Measurements from ENCODE around the gene SLC26A11.

Gene SLC26A11

DNA sequence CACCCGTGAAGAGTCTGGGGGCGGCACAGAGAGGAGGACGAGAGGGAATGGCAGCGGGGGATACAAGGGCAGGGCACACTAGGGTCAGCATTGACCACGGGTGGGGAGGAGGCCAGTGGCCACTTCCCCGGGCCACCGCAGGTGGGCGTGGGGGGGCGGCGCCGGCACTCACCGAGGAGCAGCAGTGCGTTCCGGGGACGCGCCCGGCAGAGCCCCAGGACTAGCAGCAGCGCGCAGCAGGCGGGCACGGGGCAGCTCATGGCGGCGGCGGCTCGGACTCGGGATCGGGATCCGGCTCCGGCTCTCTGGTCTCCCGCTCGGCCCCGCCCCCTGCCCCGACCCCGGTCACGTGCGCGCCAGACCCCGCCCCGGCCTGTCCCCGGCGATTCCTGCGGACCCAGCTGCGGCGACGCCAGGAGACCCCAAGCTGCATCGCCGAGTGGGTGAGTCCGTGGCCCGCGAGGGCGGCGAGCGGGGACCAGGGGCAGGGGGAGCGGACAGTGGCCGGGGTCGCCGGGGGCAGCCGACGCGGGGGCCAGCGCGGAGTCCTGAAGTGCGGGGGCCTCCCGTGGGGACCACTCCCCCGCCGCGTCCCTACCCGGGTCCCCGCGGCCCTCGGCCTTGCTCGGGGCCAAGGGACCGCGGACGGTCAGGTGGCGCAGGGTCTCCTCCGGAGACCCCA is at the start of gene SLC26A11, which contains the start of gene SGSH:
Gene SLC26A11 (plus strand): TSS at position 374 of the 682 bp plus-strand sequence. CDS start 1,134 bp downstream, outside the sequence.
Gene SGSH (minus strand): TSS at position 280 of the 682 bp plus-strand sequence. CDS start 20 bp downstream, at position 260.
- peak; percentile 74 to 83 for DNase-seq

- no peak for DNase-seq
Measured at GRCh38 chr17:80171681-80172080, 48.5 kb upstream of the SLC26A11 start.

DNA sequence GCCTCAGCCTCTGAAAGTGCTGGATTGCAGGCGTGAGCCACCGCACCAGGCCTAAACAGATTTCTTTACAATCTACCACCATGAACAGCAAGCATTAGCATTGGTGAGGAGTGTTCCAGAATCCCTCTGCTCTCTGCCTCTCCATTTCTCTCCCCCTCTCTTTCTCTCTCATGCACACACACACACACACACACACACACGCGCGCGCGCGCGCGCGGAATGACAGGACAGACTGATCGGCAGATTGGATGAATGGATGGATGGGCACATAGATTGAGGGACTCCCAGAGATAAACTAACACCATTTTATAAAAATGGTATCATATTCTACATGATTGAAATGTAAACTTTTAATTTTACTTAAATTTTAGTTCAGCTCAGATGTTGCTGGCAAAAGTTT is 47.1 kb upstream of the SLC26A11 start:
- DNase-seq, result no peak

GRCh38 chr17:80173916-80174315 is 46.3 kb upstream of the SLC26A11 start:
- DNase-seq, result no peak

GRCh38 chr17:80176757-80177156 is 43.5 kb upstream of the SLC26A11 start:
- no peak for DNase-seq

DNA sequence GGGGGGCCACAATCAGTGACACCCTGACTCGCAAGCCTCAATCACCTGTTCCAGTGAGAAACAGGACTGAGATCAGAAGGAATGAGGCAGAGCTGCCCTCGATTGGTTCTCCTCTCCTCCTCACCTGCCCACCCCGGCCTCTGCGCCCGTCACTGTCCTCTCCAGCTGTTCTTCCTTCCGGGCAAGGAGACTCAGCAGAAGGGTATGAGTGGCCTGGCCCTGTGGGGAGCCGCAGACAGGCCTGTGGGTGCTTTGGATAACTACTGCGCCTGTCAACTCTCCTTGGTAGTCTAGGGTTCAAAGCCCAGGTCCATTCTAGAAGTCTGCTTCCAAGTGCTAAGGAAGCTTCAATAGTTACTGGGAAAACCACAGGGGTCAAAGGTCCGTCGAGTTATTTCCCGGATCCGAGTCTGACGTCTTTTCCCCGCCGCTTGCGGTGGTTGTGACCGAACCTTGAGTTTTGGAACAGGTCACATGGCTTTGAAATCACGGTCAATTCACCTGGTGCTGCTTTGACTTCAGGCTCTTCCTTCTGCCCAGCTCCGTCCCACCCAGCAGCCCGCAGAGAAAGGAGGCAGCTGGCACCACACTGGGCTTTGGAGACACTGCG is 42.1 kb upstream of the SLC26A11 start:
- no peak for DNase-seq

DNA sequence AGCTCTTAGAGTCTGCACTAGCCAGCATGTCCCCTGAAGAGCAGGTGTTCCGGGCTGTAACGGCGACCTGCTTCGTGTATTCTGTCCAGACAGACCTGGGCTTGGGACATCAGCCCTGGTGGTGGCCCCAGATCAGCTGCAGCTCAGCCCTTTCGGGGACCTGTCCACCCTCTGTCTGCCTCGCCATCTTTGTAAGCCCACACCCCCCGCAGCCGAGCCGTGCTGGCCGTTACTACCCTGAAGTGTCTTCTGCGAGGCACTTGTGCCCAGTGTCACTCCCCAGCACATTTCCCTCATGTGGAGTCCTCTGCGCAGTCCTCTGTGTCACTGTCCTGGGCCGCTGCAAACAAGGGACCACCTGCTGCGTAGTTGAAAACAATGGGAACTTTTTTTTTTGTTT is 40.0 kb upstream of the SLC26A11 start:
- DNase-seq, result no peak

DNA sequence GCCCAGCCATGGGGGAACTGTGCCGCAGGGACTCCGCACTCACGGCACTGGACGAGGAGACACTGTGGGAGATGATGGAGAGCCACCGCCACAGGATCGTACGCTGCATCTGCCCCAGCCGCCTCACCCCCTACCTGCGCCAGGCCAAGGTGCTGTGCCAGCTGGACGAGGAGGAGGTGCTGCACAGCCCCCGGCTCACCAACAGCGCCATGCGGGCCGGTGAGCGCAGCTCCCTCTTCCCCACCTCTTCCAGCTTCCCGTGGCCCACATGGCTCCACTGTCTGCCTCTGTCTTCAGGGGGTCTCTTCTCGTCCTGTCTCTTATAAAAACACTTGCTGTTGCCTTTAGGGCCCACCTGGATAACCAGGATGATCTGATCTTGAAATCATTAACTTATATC is 38.8 kb upstream of the SLC26A11 start:
- DNase-seq, result no peak

DNA sequence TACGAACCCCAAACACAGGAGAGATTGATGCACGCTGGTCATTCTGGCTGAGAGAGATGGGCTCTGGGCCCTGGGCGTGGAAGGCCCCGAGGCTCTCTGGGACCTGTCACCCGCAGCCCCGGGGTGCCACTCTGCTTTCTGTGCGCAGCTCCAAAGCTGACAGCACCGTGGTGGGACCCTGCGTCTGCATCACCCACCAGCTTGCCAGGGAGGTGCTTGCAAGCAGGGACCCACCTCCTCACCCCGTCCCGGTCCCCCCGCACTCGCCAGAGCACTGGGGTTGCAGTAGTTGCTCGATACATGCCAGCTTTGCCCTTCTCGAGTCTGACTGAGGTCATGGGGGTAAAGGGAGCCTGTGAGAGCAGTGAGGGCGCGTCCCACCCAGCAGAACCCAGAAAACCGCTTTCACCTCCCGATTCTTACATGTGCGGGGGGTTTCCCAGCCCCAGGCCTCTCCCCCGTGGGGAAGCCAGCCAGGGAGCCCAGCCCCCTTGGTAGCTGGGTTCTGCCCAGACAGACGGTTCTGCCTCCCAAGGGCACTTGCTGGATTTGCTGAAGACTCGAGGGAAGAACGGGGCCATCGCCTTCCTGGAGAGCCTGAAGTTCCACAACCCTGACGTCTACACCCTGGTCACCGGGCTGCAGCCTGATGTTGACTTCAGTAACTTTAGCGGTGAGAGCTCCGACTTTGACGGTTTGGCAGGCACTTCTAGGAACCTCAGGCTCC is 37.9 kb upstream of the SLC26A11 start:
- no peak for DNase-seq

DNA sequence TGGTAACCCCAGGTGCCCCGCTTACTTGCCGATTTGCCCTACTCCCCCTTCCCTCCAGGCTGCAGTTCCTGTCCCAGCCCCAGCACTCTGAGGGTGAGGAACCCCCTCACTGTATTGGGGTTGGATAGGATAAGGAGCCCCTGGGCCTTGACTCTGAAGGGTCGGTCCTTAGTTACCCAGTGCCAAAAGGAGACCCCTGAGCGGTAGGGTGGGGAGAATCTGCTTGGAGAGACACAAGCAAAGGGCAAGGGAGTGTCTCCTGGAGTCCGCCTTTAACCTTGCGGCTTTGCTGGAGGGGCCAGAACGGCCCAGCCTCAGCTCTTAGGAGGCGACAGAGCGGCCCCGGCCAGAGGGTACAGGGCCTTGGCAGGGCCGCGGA is 37.4 kb upstream of the SLC26A11 start:
- no peak for DNase-seq

DNA sequence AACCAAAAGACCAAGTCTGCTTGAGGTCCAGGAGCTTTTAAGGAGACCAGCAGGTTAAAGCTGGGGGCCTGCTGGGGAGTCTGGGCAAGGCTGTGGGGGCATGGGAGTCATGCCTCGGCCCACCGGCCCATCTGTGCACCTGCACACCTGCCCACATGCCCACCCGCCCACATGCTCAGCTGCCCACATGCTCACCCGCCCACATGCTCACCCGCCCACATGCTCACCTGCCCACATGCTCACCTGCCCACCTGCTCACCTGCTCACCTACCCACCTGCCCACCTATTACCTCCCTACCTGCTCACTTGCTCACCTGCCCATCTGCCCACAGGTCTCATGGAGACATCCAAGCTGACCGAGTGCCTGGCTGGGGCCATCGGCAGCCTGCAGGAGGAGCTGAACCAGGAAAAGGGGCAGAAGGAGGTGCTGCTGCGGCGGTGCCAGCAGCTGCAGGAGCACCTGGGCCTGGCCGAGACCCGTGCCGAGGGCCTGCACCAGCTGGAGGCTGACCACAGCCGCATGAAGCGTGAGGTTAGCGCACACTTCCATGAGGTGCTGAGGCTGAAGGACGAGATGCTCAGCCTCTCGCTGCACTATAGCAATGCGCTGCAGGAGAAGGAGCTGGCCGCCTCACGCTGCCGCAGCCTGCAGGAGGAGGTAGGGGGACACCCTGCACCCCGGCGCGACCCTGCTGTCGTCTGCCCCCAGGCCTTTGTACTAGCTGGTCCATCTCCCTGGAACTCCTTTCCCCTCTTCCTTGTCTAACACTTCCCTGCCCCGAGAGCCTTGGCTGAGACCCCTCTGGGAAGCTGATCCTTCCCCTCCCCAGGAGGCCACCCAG is 36.4 kb upstream of the SLC26A11 start:
- DNase-seq, result no peak

GRCh38 chr17:80184423-80184714 is 35.9 kb upstream of the SLC26A11 start:
- DNase-seq, result no peak

DNA sequence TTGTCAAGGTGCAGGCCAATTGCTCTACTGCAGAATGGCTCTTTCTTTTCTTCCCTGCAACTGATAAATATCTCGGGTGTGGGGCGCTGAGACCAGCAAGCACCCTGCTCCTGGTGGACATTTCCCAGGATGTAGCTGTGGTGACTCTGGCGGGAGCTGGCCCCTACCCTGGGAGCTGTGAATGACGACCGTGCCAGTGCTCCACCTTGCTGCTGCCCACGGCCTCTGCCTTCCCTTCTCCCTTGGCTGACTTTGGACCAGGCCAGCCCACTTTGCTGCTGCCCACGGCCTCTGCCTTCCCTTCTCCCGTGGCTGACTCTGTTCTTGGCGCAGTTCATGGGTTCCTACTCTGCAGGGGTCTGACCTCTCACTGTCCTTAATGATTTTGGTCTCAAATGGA is 34.3 kb upstream of the SLC26A11 start:
- no peak for DNase-seq

DNA sequence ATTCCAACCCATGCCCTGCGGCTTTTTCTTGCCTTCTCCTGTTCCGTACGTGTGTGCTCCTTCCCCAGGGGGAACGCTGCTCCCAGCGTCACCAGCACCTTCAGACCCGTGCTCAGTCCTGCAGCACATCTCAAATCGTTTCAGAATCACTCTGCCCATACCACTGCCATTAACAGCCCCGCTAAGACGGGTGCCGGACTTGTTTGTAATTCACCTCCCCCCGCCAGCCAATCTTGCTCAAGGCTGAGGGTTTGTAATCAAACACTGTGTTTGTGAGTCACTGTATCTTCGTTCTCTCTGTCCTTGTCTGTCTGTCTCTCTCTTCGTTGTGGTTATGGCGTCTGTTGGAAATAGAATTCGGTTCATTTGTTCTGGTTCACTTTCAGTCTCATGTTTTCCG is 33.1 kb upstream of the SLC26A11 start:
- DNase-seq, result no peak

DNA sequence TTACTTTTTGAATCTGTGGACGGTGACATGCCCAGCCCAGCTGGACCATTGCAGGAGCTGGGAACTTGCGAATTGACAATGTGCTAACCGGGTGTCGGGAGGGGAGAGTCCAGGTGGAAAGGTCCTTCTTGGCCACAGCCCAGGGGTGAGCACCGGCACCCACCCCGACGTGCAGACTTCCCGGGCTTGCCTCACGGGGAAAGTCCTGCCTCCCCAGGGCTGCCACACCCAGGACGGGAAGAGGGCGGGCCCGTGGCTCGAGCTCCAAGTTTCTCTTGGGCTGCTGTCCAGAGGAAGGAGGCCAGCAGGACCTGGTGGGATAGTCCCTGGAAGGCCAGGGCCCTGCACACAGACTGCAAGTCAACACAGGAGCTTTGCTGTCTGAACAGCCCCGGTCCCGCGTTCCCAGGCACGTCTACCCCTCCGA is 32.7 kb upstream of the SLC26A11 start:
- DNase-seq, result no peak

DNA sequence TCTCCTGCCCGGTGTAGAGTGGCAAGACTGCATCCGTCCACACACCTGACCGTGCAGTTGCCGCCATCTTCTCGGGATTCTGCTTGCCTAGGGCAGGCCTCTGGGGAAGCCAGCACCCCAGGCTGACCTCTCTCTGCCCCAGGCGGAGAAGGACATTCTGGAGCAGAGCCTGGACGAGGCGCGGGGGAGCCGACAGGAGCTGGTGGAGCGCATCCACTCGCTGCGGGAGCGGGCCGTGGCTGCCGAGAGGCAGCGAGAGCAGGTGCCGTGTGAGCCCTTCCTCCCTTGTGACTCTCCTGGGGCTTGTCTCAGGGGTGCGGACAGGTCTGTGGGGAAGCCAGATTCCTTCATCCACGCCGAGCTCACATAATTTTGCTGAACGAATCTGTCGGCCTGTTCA is 30.6 kb upstream of the SLC26A11 start:
- DNase-seq, result no peak

DNA sequence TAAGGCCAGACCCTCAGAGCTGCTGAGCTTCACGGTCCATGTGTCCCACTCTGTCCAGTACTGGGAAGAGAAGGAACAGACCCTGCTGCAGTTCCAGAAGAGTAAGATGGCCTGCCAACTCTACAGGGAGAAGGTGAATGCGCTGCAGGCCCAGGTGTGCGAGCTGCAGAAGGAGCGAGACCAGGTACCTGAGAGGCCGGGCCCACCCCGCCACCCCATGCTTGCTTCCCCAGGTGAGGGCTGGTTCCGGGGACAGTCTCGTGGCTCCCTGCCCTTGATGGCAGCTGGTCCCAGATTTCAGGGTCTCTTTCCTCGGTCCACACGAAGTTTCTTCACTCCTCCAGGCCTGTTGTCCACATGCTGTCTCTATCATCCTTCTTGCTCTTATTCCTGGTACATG is 29.5 kb upstream of the SLC26A11 start:
- no peak for DNase-seq

DNA sequence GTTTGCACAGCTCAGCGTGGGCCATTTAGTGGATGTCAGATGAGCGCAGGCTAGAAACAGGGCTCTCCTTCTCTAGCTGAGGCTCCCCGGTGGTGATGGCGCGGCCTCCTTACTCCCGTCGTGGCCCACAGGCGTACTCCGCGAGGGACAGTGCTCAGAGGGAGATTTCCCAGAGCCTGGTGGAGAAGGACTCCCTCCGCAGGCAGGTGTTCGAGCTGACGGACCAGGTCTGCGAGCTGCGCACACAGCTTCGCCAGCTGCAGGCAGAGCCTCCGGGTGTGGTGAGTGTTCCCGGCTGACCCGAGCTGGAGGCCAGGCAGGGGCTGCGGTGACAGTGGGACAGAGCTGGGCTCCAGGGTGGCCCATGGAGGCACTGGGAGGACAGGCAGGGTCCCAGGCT is 29.0 kb upstream of the SLC26A11 start:
- DNase-seq, result no peak

GRCh38 chr17:80191865-80192661 is 28.2 kb upstream of the SLC26A11 start:
- DNase-seq, result no peak

GRCh38 chr17:80195141-80195540 is 25.1 kb upstream of the SLC26A11 start:
- DNase-seq, result no peak

DNA sequence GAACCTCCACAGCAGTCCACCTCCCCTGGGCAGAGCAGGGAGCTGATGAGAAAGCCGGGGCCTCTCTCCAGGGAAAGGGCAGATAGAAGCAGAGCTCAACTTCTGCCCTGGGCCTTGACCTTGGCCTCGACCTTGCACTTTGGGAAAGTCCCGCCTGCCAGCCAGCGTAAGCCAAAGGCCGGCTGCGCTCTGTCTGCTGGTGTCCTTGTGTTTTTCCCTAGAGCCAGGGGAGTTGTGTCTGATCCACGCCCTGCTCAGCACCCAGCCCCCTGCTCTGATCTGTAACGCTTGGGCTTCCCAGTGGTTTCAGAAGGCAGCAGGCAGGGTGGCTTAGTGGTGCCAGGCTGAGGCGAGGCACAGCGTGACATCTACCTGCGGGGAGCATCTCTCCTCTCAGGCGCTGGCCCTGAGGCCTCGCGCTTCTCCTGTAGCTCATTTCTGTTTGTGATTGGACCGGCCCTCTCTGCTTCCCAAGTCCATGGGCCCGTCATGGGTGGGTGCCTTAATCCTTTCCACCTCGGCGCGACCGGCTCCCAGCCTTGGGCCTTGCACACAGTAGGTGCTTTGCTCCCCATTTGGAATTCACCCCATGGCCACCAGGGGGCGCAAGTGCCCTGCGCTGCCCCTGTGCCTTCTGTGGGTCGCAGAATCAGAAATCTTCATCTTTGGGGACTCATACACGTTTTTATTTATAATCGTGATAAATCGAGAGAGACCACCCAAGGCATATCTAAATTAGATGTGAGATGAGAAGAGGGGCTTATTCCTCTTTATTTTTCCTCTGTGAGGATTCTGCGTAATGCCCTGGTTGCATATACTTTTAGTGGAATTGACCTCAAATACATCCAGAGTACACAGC is 24.3 kb upstream of the SLC26A11 start:
- DNase-seq, result peak; percentile 62 to 72
